Caco-2 (cell line): Measurements from ENCODE around the gene DCP1B. TPM values are rescaled to one million over a fixed set of nuclear protein-coding genes. Genes with fewer than 3 reads are reported as not detected.
"Not testable (repeated sequence)": the region's sequence is repeated elsewhere in the genome, so short reads cannot be mapped to it uniquely, and the experiment has no call there.

Source experiments
- BruUV-seq: library from RNA; stranded (reverse); fragments of 400-500 nt; replicated peaks from 2 replicates; lab custom pipeline; 2021; lab: Mats Ljungman, UMichigan
- CTCF ChIA-PET: fragments of 300-600 bp; sonication (Branson Sonifier 250); formaldehyde crosslinking; loops from one replicate; lab custom pipeline; 2022; ENCODE audit warnings: antibody characterized with exemption; lab: Charles Lee
- POLR2A ChIA-PET: fragments of 300-600 bp; sonication (Branson Sonifier 250); formaldehyde crosslinking; loops from one replicate; lab custom pipeline; 2022; ENCODE audit warnings: antibody characterized with exemption; lab: Charles Lee
- DNase-seq, 2 experiments: peaks; one replicate each; pipeline versions ENCODE4 v3.0.0 to v3.0.0-alpha.2; 2020 to 2022
- H3K27me3 ChIP-seq: replicated peaks from 2 replicates; pipeline ENCODE4 v1.6.0; 2011; ENCODE audit warnings: low read length; ENCODE audit not compliant: control insufficient read depth, insufficient read depth
- H3K36me3 ChIP-seq: 2 replicates; pipeline ENCODE4 v1.5.1; 2011; ENCODE audit warnings: low read length; ENCODE audit not compliant: control insufficient read depth, insufficient read depth
- H3K4me1 ChIP-seq: fragments of 250-450 bp; sonication (Bioruptor Pico); 2 replicates; pipeline ENCODE4 v1.5.1; 2020; ENCODE audit warnings: mild to moderate bottlenecking
- H3K4me3 ChIP-seq: 2 replicates; pipeline ENCODE4 v1.5.1; 2011; ENCODE audit warnings: low read depth, mild to moderate bottlenecking, control low read depth, low read length
- H3K9me3 ChIP-seq: fragments of 250-450 bp; sonication (Bioruptor Pico); 2 replicates; pipeline ENCODE4 v1.5.1; 2020; ENCODE audit warnings: mild to moderate bottlenecking, moderate library complexity
- H3K27ac Mint-ChIP-seq: one replicate; pipeline ENCODE4 v1.8.0; 2022; ENCODE audit warnings: mixed read lengths; ENCODE audit not compliant: unreplicated experiment
- H3K27me3 Mint-ChIP-seq: one replicate; pipeline ENCODE4 v1.8.0; 2022; ENCODE audit warnings: mixed read lengths; ENCODE audit not compliant: insufficient read depth, unreplicated experiment
- H3K36me3 Mint-ChIP-seq: one replicate; pipeline ENCODE4 v1.8.0; 2022; ENCODE audit warnings: mild to moderate bottlenecking, mixed read lengths; ENCODE audit not compliant: insufficient read depth, unreplicated experiment
- H3K4me1 Mint-ChIP-seq: one replicate; pipeline ENCODE4 v1.8.0; 2022; ENCODE audit warnings: low read depth, mixed read lengths; ENCODE audit not compliant: unreplicated experiment
- H3K4me3 Mint-ChIP-seq: one replicate; pipeline ENCODE4 v1.8.0; 2022; ENCODE audit warnings: mild to moderate bottlenecking, moderate library complexity, mixed read lengths; ENCODE audit not compliant: unreplicated experiment
- H3K9me3 Mint-ChIP-seq: one replicate; pipeline ENCODE4 v1.8.0; 2022; ENCODE audit warnings: mixed read lengths; ENCODE audit not compliant: unreplicated experiment
- CTCF ChIP-seq, 2 experiments: fragments of 200-600 bp in 1 of 2; IDR thresholded peaks; 1 replicate in 1 of 2; 2 replicates in 1 of 2; pipeline versions ENCODE4 v1.5.1 to v1.8.0; 2011 to 2022; ENCODE audit warnings: antibody characterized with exemption in 1 of 2, control low read depth in 1 of 2, inconsistent platforms in 1 of 2, low read depth in 1 of 2, low read length in 1 of 2, mild to moderate bottlenecking in 1 of 2, moderate library complexity in 1 of 2; ENCODE audit not compliant: insufficient read depth in 1 of 2, severe bottlenecking in 1 of 2, unreplicated experiment in 1 of 2
- intact Hi-C: fragments of 100-400 bp; cut with micrococcal nuclease; formaldehyde crosslinking; loops from one replicate; pipeline ENCODE4 v1.10.0; 2022; ENCODE audit not compliant: unreplicated experiment
- total RNA-seq: library from RNA; stranded (reverse); gene quantifications from 2 replicates; pipeline ENCODE4 v1.2.3, GENCODE V29; 2022

DCP1B gene
- total RNA-seq, 1 experiment from 2014 or later: 8.2 TPM

- ChIA-PET POLR2A (no interaction called here), CTCF (interaction anchor here (2.4 kb wide), 1 partner anchor 9 kb away, joined by 13 read pairs; no protein-coding TSS in a partner anchor)
- no peaks in the 10 kb centered on the region for H3K27me3 ChIP-seq
- H3K9me3 ChIP-seq: no peaks in the 10 kb centered on the region
- Mint-ChIP-seq H3K4me3 (no peak overlapping the region), H3K27ac (no peak overlapping the region), H3K27me3 (no peaks in the 10 kb centered on the region), H3K36me3 (no peaks in the 10 kb centered on the region), H3K4me1 (no peaks in the 10 kb centered on the region), H3K9me3 (no peaks in the 10 kb centered on the region)
- no peak for DNase-seq
- intact Hi-C loops: no loop called here
- no peaks in the 10 kb centered on the region for H3K4me1 ChIP-seq
- no peak for TF ChIP-seq CTCF (IDR thresholded peaks at IDR 0.05; ENCODE audit: insufficient read depth in 1 of 2, low read depth in 1 of 2, low read length in 1 of 2, severe bottlenecking in 1 of 2, unreplicated experiment in 1 of 2)
- H3K4me3 ChIP-seq: no peak overlapping the region
- no TSS peak for BruUV-seq
- no peaks in the 10 kb centered on the region for H3K36me3 ChIP-seq
Observed at GRCh38 chr12:1948883-1949282, 55.4 kb downstream of the DCP1B start.

GRCh38 chr12:1947081-1947480 lies 57.2 kb downstream of the DCP1B start:
- POLR2A ChIA-PET: no interaction called here
- Histone ChIP-seq H3K36me3 (no peaks in the 10 kb centered on the region), H3K27me3 (no peaks in the 10 kb centered on the region), H3K9me3 (no peaks in the 10 kb centered on the region), H3K4me3 (no peak overlapping the region), H3K4me1 (no peaks in the 10 kb centered on the region)
- no peak for TF ChIP-seq CTCF (IDR thresholded peaks at IDR 0.05; ENCODE audit: insufficient read depth in 1 of 2, low read depth in 1 of 2, low read length in 1 of 2, severe bottlenecking in 1 of 2, unreplicated experiment in 1 of 2)
- no peaks in the 10 kb centered on the region for H3K36me3 Mint-ChIP-seq
- CTCF ChIA-PET: no interaction called here
- intact Hi-C loops: no loop called here
- no TSS peak for BruUV-seq
- no peaks in the 10 kb centered on the region for H3K9me3 Mint-ChIP-seq
- no peak overlapping the region for H3K4me3 Mint-ChIP-seq
- H3K4me1 Mint-ChIP-seq: no peaks in the 10 kb centered on the region
- no peak overlapping the region for H3K27ac Mint-ChIP-seq
- no peaks in the 10 kb centered on the region for H3K27me3 Mint-ChIP-seq
- no peak for DNase-seq

- POLR2A ChIA-PET: no interaction called here
Observed at GRCh38 chr12:1946296-1946695, 58.0 kb downstream of the DCP1B start.

GRCh38 chr12:1945502-1945901 lies 58.8 kb downstream of the DCP1B start:
- intact Hi-C loops, H3K9me3 ChIP-seq: not testable (repeated sequence)

More at GRCh38 chr12:1946296-1946695, 58.0 kb downstream of the DCP1B start:
- Histone ChIP-seq H3K9me3 (no peaks in the 10 kb centered on the region), H3K27me3 (no peaks in the 10 kb centered on the region), H3K4me3 (no peak overlapping the region), H3K36me3 (no peaks in the 10 kb centered on the region), H3K4me1 (no peaks in the 10 kb centered on the region)
- no peaks in the 10 kb centered on the region for H3K36me3 Mint-ChIP-seq
- TF ChIP-seq CTCF (IDR thresholded peaks at IDR 0.05; ENCODE audit: insufficient read depth in 1 of 2, low read depth in 1 of 2, low read length in 1 of 2, severe bottlenecking in 1 of 2, unreplicated experiment in 1 of 2): no peak
- BruUV-seq: no TSS peak
- no peak overlapping the region for H3K4me3 Mint-ChIP-seq
- no peaks in the 10 kb centered on the region for H3K9me3 Mint-ChIP-seq
- DNase-seq: no peak
- no peak overlapping the region for H3K27ac Mint-ChIP-seq
- H3K4me1 Mint-ChIP-seq: no peaks in the 10 kb centered on the region
- H3K27me3 Mint-ChIP-seq: no peaks in the 10 kb centered on the region
- intact Hi-C loops: no loop called here
- CTCF ChIA-PET: no interaction called here

More at GRCh38 chr12:1945502-1945901, 58.8 kb downstream of the DCP1B start:
- H3K36me3 Mint-ChIP-seq, BruUV-seq, H3K4me1 Mint-ChIP-seq, CTCF ChIA-PET, POLR2A ChIA-PET, H3K4me1 ChIP-seq, DNase-seq, H3K4me3 ChIP-seq, H3K36me3 ChIP-seq, H3K27me3 ChIP-seq, H3K9me3 Mint-ChIP-seq, H3K4me3 Mint-ChIP-seq, H3K27me3 Mint-ChIP-seq, H3K27ac Mint-ChIP-seq: not testable (repeated sequence)
